Measurements from ENCODE around the gene KRTAP5-2. TPM values are rescaled to one million over a fixed set of nuclear protein-coding genes. Genes with fewer than 3 reads are reported as not detected.
"Not testable (repeated sequence)": the region's sequence is repeated elsewhere in the genome, so short reads cannot be mapped to it uniquely, and the experiment has no call there.

The KRTAP5-2 gene
- total RNA-seq, 1 donor from 2014 or later = not detected

GRCh38 chr11:1597331-1597993 lies 632 bp downstream of the KRTAP5-2 start:
- Histone ChIP-seq H3K27ac (no peak overlapping the region), H3K27me3 (peaks cover 7% of the 10 kb centered on the region), H3K36me3 (no peaks in the 10 kb centered on the region), H3K4me1 (peaks cover 8% of the 10 kb centered on the region), H3K9me3 (no peaks in the 10 kb centered on the region), H3K4me3 (no peak overlapping the region)
- intact Hi-C loops (cut with DNase I) = no loop called here
- no peak for TF ChIP-seq CTCF (IDR thresholded peaks at IDR 0.05)
- no peak for ATAC-seq
- no peak for DNase-seq

GRCh38 chr11:1596576-1597121 lies 1.4 kb downstream of the KRTAP5-2 start:
- H3K36me3 ChIP-seq; H3K4me1 ChIP-seq; H3K27ac ChIP-seq; DNase-seq; ATAC-seq; H3K9me3 ChIP-seq; intact Hi-C loops (cut with DNase I); H3K4me3 ChIP-seq: not testable (repeated sequence)
- peaks cover 12% of the 10 kb centered on the region for H3K27me3 ChIP-seq

- DNase-seq; H3K4me1 ChIP-seq; H3K4me3 ChIP-seq; H3K36me3 ChIP-seq; H3K27ac ChIP-seq; ATAC-seq; intact Hi-C loops (cut with DNase I); H3K9me3 ChIP-seq: not testable (repeated sequence)
- peaks cover 12% of the 10 kb centered on the region for H3K27me3 ChIP-seq
These were observed 2.0 kb downstream of the KRTAP5-2 start for GRCh38 chr11:1595994-1596575.

- Histone ChIP-seq H3K27me3 (peaks cover 12% of the 10 kb centered on the region), H3K36me3 (no peaks in the 10 kb centered on the region), H3K27ac (no peak overlapping the region), H3K4me3 (no peak overlapping the region), H3K4me1 (peaks cover 8% of the 10 kb centered on the region), H3K9me3 (no peaks in the 10 kb centered on the region)
- ATAC-seq (no peak), DNase-seq (no peak)
- TF ChIP-seq CTCF (IDR thresholded peaks at IDR 0.05) = no peak
- intact Hi-C loops (cut with DNase I) = no loop called here
These were observed 5.5 kb downstream of the KRTAP5-2 start for GRCh38 chr11:1592628-1593027.

- ATAC-seq (no peak), DNase-seq (no peak)
- Histone ChIP-seq H3K9me3 (no peaks in the 10 kb centered on the region), H3K27me3 (peaks cover 7% of the 10 kb centered on the region), H3K36me3 (no peaks in the 10 kb centered on the region), H3K4me1 (no peaks in the 10 kb centered on the region), H3K4me3 (no peak overlapping the region), H3K27ac (no peak overlapping the region)
- intact Hi-C loops (cut with DNase I) = no loop called here
- no peak for TF ChIP-seq CTCF (IDR thresholded peaks at IDR 0.05)
These were observed 8.1 kb downstream of the KRTAP5-2 start for GRCh38 chr11:1589996-1590395.

GRCh38 chr11:1589191-1589963 lies 8.7 kb downstream of the KRTAP5-2 start:
- H3K4me1 ChIP-seq; DNase-seq; H3K36me3 ChIP-seq; intact Hi-C loops (cut with DNase I); H3K4me3 ChIP-seq; H3K27me3 ChIP-seq; H3K9me3 ChIP-seq; H3K27ac ChIP-seq: not testable (repeated sequence)
- peak; percentile 85 for ATAC-seq

- no peaks in the 10 kb centered on the region for H3K9me3 ChIP-seq
- no peaks in the 10 kb centered on the region for H3K27me3 ChIP-seq
- H3K4me3 ChIP-seq = no peak overlapping the region
- TF ChIP-seq CTCF (IDR thresholded peaks at IDR 0.05) = no peak
- no peaks in the 10 kb centered on the region for H3K4me1 ChIP-seq
- no peaks in the 10 kb centered on the region for H3K36me3 ChIP-seq
- ATAC-seq (no peak), DNase-seq (no peak)
- H3K27ac ChIP-seq = no peak overlapping the region
- intact Hi-C loops (cut with DNase I) = no loop called here
These were observed 11.4 kb downstream of the KRTAP5-2 start for GRCh38 chr11:1586699-1587098.

- DNase-seq; ATAC-seq; H3K27ac ChIP-seq; H3K4me1 ChIP-seq; H3K4me3 ChIP-seq; intact Hi-C loops (cut with DNase I); H3K9me3 ChIP-seq; H3K36me3 ChIP-seq; H3K27me3 ChIP-seq: not testable (repeated sequence)
These were observed 13.3 kb downstream of the KRTAP5-2 start, which contains the start of gene KRTAP5-1 for GRCh38 chr11:1584661-1585370. TSS of gene KRTAP5-1 (minus strand) at chr11:1585283. CDS start at chr11:1585249, 34 bp downstream.

- H3K36me3 ChIP-seq; ATAC-seq; H3K27me3 ChIP-seq; H3K4me3 ChIP-seq; DNase-seq; H3K9me3 ChIP-seq; H3K27ac ChIP-seq; H3K4me1 ChIP-seq; intact Hi-C loops (cut with DNase I): not testable (repeated sequence)
These were observed 15.2 kb downstream of the KRTAP5-2 start for GRCh38 chr11:1582909-1583308.

All from upper lobe of right lung (tissue), 1 donor.